NCI-H345 treated with DMSO at 0.1 percent for 48 hours (cell line): ENCODE measurements around the gene LPCAT2.

Source experiments
- DNase-seq: peaks from one replicate; lab custom pipeline; 2025; ENCODE audit not compliant: unreplicated experiment; lab: John Stamatoyannopoulos, UW

LPCAT2 gene

GRCh38 chr16:55503726-55504550, 4.9 kb upstream of the LPCAT2 start:
- DNase-seq, result no peak

DNA sequence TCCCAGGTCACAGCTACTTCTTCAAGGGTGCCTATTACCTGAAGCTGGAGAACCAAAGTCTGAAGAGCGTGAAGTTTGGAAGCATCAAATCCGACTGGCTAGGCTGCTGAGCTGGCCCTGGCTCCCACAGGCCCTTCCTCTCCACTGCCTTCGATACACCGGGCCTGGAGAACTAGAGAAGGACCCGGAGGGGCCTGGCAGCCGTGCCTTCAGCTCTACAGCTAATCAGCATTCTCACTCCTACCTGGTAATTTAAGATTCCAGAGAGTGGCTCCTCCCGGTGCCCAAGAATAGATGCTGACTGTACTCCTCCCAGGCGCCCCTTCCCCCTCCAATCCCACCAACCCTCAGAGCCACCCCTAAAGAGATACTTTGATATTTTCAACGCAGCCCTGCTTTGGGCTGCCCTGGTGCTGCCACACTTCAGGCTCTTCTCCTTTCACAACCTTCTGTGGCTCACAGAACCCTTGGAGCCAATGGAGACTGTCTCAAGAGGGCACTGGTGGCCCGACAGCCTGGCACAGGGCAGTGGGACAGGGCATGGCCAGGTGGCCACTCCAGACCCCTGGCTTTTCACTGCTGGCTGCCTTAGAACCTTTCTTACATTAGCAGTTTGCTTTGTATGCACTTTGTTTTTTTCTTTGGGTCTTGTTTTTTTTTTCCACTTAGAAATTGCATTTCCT, 3.4 kb upstream of the LPCAT2 start:
- DNase-seq, result no peak

DNA sequence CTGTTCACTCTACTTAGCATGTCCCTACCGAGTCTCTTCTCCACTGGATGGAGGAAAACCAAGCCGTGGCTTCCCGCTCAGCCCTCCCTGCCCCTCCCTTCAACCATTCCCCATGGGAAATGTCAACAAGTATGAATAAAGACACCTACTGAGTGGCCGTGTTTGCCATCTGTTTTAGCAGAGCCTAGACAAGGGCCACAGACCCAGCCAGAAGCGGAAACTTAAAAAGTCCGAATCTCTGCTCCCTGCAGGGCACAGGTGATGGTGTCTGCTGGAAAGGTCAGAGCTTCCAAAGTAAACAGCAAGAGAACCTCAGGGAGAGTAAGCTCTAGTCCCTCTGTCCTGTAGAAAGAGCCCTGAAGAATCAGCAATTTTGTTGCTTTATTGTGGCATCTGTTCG, 2.8 kb upstream of the LPCAT2 start:
- peak; percentile 25 for DNase-seq

DNA sequence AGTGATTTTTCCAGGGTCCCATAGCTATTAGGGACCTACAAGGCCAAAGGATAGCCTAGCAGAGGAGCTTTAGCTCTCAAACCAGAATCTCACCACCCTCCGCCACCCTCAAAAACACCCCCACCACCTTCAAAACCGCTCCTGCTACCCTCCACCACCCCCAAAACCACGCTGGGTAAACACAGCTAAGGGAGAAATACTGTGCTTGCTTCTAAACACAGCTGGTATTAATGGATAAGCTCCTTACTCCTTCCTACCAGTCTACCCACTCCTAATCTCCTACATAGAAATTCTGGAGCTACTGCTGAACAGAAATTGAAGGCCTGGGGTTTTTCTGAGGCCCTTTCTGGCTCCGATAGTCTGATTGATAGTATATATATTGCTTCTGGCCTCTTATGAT, 2.2 kb upstream of the LPCAT2 start:
- DNase-seq, result no peak

GRCh38 chr16:55508271-55508921, 476 bp upstream of the LPCAT2 start:
- DNase-seq, result no peak

DNA sequence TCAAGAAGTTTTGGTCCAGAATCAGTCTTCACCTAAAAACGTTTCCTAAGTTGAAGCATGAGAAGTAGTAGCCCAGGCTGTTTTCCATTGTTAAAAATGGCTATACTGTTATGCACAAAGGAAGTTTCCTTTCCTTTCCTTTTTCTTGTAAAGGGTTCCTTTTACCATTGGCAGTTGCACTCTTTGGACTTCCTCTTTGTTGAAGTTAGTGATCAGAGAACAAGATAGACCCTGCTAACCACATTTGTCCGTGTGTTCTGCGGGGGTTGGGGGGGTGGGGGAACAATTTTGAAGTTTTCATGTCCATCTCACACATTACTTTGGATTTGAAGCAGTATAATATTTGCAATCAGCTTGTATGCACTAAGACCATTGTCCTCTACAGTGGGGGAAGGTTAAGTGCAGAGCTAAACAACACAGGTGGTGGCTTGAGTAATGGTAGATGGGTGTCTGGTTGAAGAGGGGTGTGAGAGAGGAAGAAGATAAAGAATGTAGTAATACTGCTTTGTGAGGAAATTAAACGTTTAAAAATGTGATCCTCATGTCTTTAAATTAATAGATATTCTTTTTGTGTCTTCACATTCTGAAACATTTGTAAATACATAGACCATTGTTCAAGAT, 1.4 kb downstream of the LPCAT2 start:
- no peak for DNase-seq

- no peak for DNase-seq
Measured at GRCh38 chr16:55512941-55513340, 4.1 kb downstream of the LPCAT2 start.

DNA sequence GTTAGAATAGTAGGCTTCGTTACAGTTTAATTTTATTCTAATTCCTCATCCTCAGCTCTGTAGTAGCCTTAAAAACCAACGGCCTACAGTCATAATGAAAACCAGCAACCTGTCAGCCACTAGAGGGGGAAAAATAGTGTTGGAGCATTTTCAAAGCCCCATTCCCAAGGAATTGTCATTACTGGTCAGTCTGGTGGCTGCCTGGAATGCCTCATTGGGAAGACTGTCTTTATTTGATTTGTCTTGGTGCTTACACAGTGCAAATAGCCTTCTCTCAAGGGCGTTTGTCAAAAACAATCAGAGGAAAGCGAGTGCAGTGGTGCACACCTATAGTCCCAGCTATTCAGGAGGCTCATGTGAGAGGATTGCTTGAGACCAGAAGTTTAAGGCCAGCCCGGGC, 4.7 kb downstream of the LPCAT2 start:
- DNase-seq, result no peak

DNA sequence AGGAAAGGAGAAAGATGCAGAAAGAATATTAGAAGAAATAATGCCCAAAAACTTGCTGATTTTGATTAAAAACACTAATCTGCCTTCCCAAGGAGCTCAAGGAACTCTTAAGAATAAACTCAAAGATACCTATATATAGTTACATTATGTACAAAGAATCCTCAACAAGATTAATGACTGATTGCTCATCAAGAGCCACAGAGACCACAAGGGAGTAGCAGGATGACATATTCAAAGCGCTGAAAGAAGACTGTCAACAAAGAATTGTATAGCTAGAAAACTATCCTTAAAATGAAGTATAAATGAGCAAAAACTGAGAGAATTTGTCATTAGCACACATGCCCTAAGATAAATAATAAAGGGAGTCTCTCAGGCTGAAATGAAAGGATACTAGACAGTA, 6.2 kb downstream of the LPCAT2 start:
- no peak for DNase-seq

- DNase-seq, result no peak
Measured at GRCh38 chr16:55521792-55522191, 12.9 kb downstream of the LPCAT2 start.

DNA sequence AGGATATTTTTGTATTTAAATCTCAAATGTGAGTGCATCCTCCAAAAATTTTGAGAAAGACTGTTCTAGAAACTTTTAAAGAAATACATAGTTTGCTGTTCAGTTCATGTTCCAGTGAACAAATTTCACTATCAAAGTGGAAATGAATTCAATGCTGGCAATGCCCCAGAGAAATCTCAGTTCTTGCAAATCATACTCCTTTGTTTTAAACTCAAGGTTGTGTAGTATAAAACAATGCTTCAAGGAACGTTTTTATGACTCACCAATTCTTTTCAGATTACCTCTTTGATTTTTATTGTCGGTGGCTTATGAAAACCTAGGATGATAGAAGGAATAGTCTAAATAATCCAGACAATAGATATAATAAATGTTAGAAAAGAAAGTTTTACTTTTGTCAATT, 17.6 kb downstream of the LPCAT2 start:
- no peak for DNase-seq

DNA sequence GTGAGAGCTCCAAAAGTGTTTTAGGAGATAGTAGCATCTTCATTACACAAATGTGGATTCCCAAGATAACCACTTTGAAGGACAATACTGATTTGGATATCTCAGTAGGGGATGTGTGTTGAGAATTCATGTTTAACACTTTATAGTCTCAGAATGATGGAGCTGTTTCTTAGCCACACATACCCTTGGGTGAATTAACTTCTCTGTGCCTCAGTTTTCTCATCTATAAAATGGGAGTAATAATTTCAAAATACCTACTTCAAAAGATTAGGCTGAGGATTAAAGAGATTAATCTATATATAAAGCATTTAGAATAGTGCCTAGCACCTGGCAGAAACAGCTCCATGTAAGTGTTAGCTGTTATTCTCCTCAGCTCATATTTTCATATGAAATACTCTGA, 19.0 kb downstream of the LPCAT2 start:
- no peak for DNase-seq

DNA sequence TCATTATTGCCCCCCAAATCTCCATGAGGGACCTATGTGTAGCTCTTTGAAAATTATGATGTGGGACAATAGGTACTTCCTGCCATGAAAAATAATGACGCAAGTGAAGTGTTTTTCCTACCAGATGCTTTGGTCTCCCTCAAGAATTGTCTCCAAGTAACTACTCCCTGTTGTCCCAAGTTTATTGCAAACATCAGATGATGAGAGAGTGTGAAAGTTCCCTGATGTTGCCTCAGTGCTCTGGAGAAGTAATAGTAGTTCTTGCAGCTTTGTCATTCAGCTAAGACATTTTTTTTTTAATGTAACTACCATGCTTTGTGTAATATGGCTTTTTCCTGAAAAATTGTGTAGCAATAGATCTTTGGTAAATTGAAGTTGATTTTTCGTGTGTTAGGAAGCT, 20.1 kb downstream of the LPCAT2 start:
- no peak for DNase-seq

DNA sequence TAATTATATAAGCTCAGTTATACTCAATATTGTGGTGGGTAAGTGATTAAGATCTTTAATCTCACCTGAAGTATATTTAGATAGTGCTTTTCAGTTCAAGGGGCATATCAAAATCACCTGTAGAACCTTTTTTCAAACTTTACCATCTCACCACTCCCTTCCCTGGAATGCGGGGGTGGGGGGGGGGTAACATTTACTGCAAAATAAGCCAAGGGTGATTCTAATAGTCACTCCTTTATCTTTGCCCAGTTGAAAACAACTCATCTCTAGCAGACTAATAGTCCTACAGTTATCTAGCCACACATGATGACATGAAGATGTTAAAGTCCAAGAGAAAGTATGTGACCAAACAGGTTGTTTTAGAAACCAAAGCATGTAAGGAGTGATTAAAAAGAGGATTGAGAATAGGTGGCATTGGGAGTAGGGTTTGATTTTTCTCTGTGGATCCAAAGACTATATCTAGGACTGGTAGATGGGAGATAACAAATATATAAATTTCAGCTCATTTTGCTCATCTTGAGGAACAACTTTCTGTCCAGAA, 21.5 kb downstream of the LPCAT2 start:
- no peak for DNase-seq

GRCh38 chr16:55532227-55532626, 23.4 kb downstream of the LPCAT2 start:
- no peak for DNase-seq

DNA sequence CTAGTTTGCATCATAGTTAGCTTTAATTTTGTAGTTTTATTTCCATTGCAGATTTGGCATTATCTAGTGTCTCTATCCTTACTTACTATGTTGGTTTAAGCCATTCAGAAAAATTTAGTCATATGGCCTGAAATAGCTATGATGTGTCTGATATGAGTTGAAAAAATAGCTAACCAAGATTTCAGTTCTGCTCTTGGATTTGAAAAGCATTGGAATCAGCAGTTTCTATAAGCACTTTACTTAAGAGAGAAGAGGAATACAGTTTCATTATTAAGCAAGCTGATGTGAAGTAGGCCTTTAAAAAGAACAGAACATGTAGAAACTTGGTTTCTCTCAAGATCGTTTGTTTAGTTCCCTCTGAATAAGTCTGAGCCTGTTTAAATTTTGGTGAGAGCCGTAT, 25.9 kb downstream of the LPCAT2 start:
- DNase-seq, result no peak

- DNase-seq, result no peak
Measured at GRCh38 chr16:55539049-55539448, 30.2 kb downstream of the LPCAT2 start.

DNA sequence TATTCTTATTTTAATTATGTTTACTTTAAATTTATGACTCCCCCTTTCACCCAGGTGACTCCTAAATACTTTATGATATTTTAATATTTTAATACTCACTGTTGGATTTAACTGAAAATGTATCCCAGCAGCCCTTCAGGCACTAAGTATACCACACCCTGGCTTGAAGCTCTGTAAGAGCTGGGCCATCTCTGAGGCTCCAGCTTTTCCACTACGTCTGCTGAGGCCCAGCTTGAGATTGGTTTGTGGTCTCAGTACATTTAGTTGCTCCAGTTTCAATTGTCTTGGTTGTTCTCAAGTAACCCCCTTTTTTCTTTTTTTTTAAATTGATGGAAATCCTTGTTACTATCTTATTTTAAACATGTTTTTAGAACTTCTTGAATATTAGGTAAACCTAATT, 30.6 kb downstream of the LPCAT2 start:
- no peak for DNase-seq

GRCh38 chr16:55540221-55540620, 31.3 kb downstream of the LPCAT2 start:
- DNase-seq, result no peak

DNA sequence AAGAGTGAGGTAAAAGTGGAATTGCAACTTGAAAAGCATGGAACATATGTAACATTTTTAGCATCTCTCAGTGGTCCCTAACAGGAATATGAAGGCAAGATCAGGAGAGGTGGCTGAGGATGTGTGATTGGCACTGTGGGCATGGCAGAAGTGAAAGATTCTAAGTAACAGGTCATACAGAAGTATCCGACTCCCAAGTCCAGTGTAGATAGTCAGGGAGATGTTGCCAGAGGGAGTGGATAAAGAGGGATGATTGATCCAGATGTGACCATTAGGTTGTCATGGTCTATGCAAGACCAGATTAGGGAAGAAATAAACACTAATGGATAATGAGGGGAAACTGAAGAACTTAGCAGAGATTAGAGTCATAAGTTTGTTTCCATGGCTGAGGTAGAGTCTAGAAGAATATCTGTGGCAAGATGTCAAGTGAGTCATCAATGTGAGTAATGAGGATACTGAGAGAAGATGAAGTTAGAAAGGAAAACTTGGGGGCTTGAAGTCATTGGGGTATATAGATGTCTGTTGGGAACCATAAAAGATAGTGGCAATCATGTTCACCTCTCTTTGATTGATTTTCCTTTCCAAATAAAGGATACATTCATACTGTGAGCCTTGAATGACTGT, 33.7 kb downstream of the LPCAT2 start:
- DNase-seq, result no peak

- no peak for DNase-seq
Measured at GRCh38 chr16:55543472-55543871, 34.6 kb downstream of the LPCAT2 start.
